GM15510 (cell line): ENCODE data around the gene WWOX.

Experiments used
- POLR2A ChIP-seq: IDR thresholded peaks from 3 replicates; pipeline ENCODE4 v1.6.1; 2011; ENCODE audit warnings: borderline replicate concordance; ENCODE audit not compliant: insufficient read length; ENCODE audit errors: extremely low read depth

Gene WWOX

DNA sequence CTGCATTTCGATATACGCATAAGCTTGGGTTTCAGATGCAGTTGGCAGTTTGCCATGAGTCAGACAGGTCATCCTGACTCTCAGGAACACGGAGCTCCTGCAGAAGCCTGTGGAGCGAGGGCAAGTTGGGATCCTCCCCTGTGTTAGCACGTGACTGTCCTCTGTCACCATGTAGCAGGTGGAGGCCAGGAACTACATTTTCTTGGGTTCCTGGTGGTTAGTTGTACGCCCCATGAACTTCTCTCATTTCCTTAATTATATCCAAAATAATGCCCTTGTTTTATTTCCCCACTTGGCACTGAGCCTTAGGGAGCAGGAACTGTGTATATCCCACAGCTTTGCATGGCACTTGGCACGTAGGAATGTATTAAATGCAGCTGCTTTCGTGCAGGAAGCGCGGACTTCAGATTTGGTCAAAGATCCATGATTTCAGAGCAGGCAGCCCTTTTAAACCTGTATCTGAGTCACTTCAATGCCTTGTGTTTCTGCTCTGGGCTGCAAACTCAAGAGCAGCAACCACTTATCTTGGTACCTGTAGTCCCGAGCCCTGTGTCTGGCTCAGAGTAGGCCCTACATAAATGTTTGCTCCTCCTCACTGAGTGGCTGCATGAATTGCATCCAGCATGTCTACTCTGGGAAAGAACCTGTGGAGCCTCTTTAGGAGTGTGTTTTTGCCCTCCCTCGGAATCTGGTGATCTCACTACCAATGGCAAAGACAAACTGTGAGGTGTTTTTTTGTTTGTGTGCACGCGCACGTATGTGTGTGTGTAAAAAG lies 1072.7 kb downstream of the WWOX start:
- TF ChIP-seq POLR2A = no peak

DNA sequence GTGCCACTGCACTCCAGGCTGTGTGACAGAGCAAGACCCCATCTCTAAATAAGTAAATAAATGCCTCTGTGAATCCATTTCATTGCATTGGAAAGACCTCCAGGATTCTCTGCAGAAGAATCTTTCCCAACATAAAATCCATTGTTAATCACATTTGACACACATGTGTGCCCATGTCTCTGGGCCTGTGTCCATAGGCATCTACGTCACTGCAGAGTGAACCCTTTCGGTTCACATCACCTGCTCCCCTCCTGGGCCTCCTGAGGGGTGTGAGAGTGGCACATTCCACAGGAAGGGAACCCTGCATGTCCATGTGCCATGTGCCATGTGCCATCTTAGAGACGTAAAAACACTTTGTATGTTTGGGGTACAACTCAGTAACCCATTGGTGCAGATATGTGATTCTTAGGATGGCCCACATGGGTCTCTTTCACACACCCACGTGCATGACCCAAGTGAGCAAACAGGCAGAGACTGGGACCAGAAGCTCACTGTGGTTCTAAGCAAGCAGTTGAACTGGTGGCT lies 1073.6 kb downstream of the WWOX start:
- no peak for TF ChIP-seq POLR2A

DNA sequence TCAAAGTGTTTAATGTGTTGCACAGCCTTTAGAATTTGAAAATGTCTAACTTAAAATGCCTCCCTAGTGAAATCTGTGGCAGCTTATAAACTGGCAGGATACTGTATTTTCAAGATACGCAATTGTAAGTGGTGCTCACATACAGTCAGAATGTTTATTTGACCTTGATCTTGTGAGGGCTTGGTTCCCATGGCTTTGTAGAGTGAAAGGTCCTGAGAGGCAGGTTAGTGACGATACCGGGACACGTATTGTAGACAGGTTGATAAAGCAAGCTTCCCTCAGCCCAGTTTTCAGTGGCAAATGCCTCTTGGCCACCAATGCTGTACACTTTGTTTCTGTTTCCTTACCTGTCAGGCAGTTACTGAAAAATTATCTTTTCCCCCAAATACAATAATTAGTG lies 1074.5 kb downstream of the WWOX start:
- no peak for TF ChIP-seq POLR2A

DNA sequence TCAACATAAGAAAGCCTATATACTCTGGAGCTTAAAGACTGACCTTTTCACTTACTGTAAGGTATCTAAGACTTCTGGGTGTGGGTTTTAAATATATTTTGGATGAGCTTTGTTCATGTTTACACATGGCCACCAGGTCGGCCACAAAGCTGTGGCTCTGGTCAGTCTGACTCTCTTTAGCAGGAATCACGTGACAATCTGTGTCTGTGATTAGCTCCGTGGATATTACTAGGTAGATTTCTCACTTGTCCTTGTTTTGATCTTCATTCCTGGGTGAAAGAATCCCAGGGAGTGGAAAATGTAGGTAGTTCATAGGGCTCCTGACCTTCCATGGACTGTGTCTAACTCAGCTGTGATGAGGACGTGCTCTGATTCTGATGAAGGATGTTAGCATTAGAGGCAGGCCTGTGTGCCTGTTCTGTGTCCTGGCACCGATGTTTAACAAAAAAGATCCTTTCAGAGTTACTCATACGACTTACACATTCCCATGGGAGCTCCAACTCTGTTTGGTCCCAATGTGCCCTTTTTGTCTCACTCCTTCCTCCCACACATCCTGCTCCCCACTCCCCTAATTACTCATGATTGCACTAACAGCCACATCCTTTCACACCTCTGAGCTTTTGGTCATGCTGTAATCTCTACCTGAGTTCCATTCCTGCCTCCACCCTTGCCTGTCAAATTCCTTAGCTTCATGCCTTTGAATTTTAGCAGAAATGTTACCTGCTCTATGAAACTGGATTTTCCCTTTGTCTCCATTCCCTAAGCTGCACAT lies 1076.0 kb downstream of the WWOX start:
- no peak for TF ChIP-seq POLR2A

DNA sequence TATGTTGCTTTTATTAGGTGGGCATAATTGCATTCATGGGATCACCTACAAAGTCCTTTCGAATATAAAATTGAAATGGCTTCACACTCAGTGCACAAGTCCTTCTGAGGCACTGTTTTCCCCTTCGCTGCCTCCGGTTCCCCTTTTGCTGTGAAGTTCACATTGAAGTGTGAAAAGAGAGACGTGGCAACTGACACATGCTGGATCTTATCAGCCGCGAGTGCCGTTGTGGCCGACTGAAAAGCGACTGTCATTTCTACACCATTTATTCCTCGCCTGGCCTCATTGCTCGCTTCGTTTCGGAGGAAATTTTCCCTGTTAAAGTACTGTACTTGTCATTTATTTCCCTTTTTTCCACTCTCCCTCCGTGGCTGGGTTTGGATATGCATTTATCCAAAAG lies 1077.6 kb downstream of the WWOX start:
- TF ChIP-seq POLR2A = no peak

DNA sequence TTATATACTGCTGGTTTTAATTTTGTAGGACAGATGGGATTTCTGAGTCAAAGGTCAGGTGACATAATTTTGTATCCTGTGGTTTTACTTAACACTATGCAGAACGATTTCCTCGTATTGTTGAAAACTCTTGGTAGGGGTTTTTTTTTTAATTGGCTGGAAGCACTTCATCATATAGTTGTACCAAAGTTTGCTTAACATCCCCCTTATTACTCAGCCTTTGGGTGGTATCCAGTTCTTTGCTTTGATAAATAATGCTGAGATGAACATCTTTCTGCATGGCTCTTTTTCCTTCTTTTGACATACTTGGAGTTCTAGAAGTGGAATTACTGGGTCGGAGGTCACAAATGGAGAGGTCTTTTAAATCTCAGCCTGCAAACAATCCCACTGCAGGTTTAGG lies 1082.0 kb downstream of the WWOX start:
- TF ChIP-seq POLR2A = no peak

DNA sequence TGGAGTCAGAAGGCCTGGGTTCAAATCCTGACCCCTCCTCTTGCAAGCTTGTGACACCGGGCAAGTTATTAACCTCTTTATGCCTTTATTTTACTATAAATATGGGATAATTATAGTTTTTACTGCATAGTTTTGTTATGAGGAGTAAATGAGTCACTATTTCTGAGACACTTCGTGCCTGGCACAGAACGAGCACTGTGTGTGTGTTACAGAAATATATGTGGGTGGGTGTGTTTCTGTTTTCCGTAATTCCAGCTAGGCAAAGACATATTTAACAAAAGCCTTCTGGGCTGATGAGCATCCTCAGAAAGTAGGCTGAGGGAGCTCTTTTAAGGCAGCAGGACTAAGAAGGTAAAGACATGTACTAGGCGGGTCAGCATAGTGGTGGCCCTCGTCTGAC lies 1083.2 kb downstream of the WWOX start:
- TF ChIP-seq POLR2A = no peak

DNA sequence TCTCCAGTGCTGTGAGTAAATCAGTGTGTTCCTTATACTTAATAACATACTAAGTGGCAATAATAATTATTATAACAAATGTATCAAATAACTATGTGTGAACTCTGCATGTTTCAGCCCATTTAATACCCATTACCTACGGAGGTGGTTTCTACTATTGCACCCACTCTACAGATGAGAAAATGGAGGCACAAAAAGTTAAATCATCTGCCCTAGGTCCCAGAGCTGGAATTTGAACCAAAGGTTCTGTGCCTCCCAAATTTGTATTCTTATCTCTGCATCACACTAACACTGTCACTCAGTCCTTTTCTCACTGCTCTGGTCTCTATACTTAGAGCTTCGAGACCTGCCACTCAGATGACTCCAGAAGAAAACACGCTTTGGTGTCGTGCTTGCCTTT lies 1084.1 kb downstream of the WWOX start:
- no peak for TF ChIP-seq POLR2A

DNA sequence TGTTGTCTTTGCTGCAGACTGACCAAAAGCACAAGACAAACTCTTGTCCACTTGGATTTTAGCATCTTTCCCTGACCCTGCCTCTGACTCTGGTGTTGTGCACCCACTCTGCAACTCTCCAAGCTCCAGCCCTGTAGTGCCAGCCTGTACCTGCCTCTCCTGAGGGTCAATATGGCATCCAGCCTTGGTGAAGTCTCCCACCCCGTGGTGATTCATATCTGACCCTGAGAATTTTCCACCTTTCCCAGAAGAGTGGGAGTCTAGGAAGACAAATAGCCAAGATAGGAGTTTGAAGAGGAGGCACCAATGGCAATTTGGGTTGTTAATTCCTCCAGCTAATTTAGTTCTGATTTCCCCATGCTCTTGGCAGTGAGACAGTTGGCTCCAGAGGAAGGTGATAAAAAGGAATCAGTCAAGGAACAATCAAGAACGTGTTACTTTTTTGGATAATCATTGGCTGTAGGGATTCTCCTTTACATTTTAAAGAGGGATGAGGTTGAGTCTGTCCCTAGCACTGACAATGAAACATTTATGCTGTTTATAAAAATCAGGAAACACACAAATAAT lies 1085.1 kb downstream of the WWOX start:
- no peak for TF ChIP-seq POLR2A

DNA sequence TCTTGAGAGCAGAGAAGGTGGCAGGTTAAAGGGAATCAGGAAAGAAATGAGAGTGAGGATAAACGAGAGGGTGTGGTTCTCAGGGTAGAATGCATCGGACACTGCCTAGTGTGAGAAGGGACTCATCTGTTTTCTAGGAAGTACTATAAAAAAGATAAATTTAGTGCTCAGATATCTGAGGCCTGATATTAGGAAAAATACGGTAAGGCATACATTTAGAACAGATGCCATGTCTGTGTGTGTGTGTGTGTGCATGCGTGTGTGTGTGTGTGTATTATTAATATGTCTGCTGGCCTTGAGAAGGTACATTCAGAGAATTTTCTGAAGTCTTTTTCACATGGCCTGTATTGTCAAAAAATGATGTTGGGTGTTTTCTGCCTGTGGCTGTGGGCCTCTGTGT lies 1086.3 kb downstream of the WWOX start:
- no peak for TF ChIP-seq POLR2A

DNA sequence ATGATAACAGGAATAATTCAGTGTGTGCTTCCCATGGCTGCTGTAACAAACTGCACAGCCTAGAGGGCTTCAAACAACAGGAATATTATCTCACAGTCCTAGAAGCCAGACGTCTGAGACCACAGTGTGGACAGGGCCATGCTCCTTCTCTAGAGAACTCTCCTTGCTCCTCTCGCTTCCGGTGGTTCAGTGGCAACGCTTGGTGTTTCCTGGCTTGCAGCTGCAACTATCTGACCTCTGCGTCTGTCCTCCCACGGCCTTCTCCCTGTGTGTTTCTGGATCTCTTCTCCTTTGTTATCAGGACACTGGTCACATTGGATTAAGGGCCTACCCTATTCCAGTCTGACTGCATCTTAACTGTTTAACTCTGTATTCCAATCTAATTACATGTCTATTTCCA lies 1086.7 kb downstream of the WWOX start:
- no peak for TF ChIP-seq POLR2A

DNA sequence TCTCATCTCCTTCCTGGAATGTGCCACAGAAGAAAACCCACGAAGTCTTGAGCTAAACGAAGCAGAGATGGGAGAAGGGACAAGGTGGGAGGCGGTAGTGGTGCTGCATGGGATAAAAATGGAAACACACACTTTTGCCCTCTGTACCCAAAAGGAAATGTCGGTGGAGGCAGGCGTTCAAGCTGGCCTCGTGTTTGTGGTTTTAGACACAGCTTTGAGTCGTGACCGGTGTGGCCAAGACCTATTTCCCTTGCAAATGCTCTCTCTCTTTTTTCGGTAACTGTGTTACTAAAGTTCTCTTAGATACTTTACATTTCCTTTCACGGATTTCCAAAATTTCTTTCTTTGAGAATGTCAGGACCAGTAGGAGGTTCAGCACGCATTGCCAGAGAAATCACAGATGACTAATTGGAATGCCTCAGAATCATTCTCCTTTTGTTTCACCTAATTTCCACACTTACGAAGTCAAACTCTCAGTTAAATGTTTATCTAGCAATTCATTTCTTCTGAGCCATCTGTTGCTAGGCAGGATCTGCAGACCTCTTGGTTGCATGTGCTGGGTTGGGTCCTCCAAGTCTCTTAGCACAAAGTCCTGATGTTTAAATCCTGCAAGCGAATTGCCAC lies 1088.8 kb downstream of the WWOX start:
- no peak for TF ChIP-seq POLR2A

DNA sequence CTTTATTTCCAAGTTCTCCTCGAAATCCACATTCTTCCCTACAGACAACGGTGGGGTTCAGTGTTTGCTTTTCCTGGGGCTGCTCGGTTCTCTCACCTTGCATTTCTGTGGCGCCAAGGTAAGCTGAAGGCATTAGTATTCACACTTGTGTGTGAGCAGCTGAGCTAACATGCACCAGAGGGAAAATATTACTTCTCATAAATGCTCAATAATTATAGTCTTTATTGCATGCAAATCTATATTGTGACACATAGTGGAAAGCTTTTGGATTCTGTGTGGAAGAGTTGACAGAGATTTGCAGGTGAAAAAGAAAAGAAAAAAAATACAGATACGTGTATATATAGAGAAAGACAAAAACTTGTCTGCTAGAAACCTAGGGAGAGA lies 1089.3 kb downstream of the WWOX start:
- no peak for TF ChIP-seq POLR2A

DNA sequence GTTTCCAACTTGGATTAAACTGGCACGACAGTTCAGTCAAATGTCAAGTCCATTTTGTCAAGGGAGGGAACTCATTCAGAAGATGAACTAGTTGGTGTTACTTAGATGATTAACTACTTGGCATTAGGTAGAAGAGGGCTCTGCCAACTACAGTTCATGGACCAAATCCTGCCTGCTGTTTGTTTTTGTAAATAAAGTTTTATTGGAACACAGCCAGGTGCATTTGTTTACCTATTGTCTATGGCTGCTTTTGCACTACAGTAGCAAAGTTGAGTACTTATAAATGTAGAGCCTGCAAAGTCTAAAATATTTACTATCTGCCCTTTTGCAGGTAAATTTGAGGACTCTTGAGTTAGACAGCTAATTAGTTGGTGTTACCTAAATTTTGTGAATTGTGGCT lies 1091.1 kb downstream of the WWOX start:
- TF ChIP-seq POLR2A = no peak

DNA sequence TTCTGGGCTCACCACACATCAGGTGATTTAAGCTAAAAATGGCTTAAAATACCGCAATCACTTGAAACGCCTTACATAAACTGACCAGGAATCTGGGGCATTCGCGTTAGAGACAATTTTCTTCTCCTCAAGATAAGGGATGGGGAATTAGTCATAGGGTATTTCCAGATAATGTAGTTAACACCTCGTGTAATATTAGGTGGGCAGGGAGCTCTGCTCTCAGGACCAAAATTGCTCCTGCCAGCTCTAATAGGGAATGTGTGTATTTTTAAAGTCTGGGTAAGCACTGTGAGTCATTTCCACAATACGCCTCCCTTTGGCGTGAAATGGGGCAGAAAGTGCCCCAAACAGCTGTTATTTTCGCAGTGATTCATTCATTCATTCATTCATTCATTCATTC lies 1092.5 kb downstream of the WWOX start:
- no peak for TF ChIP-seq POLR2A
